A549 (cell line): ENCODE results near the gene RAI14. TPM values are rescaled to one million over a fixed set of nuclear protein-coding genes. Genes with fewer than 3 reads are reported as not detected.
A peak's percentile ranks its signal among the peaks of the same experiment; 100 is the strongest.

Source experiments
- ATAC-seq, 2 experiments: fragments of 200-7000 bp in 1 of 2; fragments of >200 bp in 1 of 2; cut with Nextera tagmentation in 1 of 2; cut with Tn5 transposase in 1 of 2; 3 replicates each; pipeline versions ENCODE4 v1.8.0 to v1.9.1; 2018 to 2020; ENCODE audit warnings: mild to moderate bottlenecking in 1 of 2, moderate library complexity in 1 of 2
- CTCF ChIA-PET: fragments of 300-600 bp; sonication (Branson Sonifier 250); formaldehyde crosslinking; extraction: SDS; loops from one replicate; lab custom pipeline; 2021; ENCODE audit warnings: antibody characterized with exemption, inconsistent platforms; lab: Yijun Ruan, JAX
- POLR2A ChIA-PET: fragments of 350-600 bp; formaldehyde crosslinking; extraction: SDS; loops from one replicate; lab custom pipeline; 2021; ENCODE audit warnings: antibody characterized with exemption, inconsistent platforms; lab: Yijun Ruan, JAX
- DNase-seq, 2 experiments: peaks; one replicate each; pipeline versions ENCODE4 v3.0.0 to v3.0.0-alpha.2; 2011 to 2016; ENCODE audit warnings: low read depth in 1 of 2, low spot score in 1 of 2
- FAIRE-seq: peaks from 2 replicates; lab custom pipeline; 2011; peaks lifted over from hg19 to GRCh38; lab: Jason Lieb, UNC
- H3K27ac ChIP-seq, 2 experiments: fragments of >200 bp; sonication (Bioruptor Twin); formaldehyde crosslinking; 3 replicates each; pipeline ENCODE4 v1.5.1; 2016 to 2017
- H3K4me1 ChIP-seq: fragments of >200 bp; sonication (Bioruptor Twin); formaldehyde crosslinking; 3 replicates; pipeline ENCODE4 v1.6.1; 2016
- H3K4me2 ChIP-seq: fragments of >200 bp; sonication (Bioruptor Twin); formaldehyde crosslinking; 3 replicates; pipeline ENCODE4 v1.6.1; 2016
- H3K4me3 ChIP-seq: fragments of >200 bp; sonication (Bioruptor Twin); formaldehyde crosslinking; 3 replicates; pipeline ENCODE4 v1.5.1; 2016
- H3K9me3 ChIP-seq: fragments of >200 bp; sonication (Bioruptor Twin); formaldehyde crosslinking; 3 replicates; pipeline ENCODE4 v1.6.1; 2016
- BHLHE40 ChIP-seq: IDR thresholded peaks from 2 replicates; pipeline ENCODE4 v1.6.1; 2012; ENCODE audit warnings: low read depth, low read length, inconsistent platforms
- CBX8 ChIP-seq: fragments of 200-600 bp; sonication (generic); IDR thresholded peaks from 2 replicates; pipeline ENCODE4 v1.6.1; 2016
- ESRRA ChIP-seq: fragments of 150-350 bp; IDR thresholded peaks from 2 replicates; pipeline ENCODE4 v1.6.1; 2014; ENCODE audit warnings: mild to moderate bottlenecking, low read length, borderline replicate concordance
- GATA3 ChIP-seq: IDR thresholded peaks from 2 replicates; pipeline ENCODE4 v1.6.1; 2012; ENCODE audit warnings: borderline replicate concordance
- HEYL ChIP-seq: fragments of 250-450 bp; sonication (Bioruptor Pico); IDR thresholded peaks from 2 replicates; pipeline ENCODE4 v1.8.0; 2021; ENCODE audit warnings: mild to moderate bottlenecking, moderate library complexity
- HOXB13 ChIP-seq: fragments of 250-450 bp; sonication (Bioruptor Pico); IDR thresholded peaks from 2 replicates; pipeline ENCODE4 v1.5.0; 2020; ENCODE audit warnings: low read depth, mild to moderate bottlenecking, moderate library complexity
- JUNB ChIP-seq: fragments of >200 bp; sonication (Bioruptor Twin); formaldehyde crosslinking; IDR thresholded peaks from 2 replicates; pipeline ENCODE4 v1.6.1; 2016
- MAFK ChIP-seq: fragments of 450-650 bp; IDR thresholded peaks from 2 replicates; pipeline ENCODE4 v1.6.1; 2014; ENCODE audit not compliant: partially characterized antibody
- NFE2L2 ChIP-seq: fragments of 150-350 bp; conservative IDR thresholded peaks from 2 replicates; pipeline ENCODE4 v1.6.1; 2014; ENCODE audit warnings: low read length
- PHF8 ChIP-seq: fragments of 200-600 bp; sonication (generic); IDR thresholded peaks from 2 replicates; pipeline ENCODE4 v1.6.1; 2016; ENCODE audit warnings: low read depth, mild to moderate bottlenecking, antibody characterized with exemption, moderate library complexity, borderline replicate concordance
- POLR2A ChIP-seq: IDR thresholded peaks from 2 replicates; pipeline ENCODE4 v1.6.1; 2012; ENCODE audit warnings: mild to moderate bottlenecking, low read length
- SREBF2 ChIP-seq: fragments of 450-650 bp; IDR thresholded peaks from 2 replicates; pipeline ENCODE4 v1.6.1; 2014; ENCODE audit warnings: mild to moderate bottlenecking, moderate library complexity
- ZFP36 ChIP-seq: fragments of 450-650 bp; IDR thresholded peaks from 2 replicates; pipeline ENCODE4 v1.6.1; 2014; ENCODE audit warnings: borderline replicate concordance; ENCODE audit not compliant: partially characterized antibody
- ZNF302 ChIP-seq: fragments of 250-450 bp; sonication (Bioruptor Pico); IDR thresholded peaks from 2 replicates; pipeline ENCODE4 v1.9.0; 2021; ENCODE audit warnings: inconsistent platforms, mild to moderate bottlenecking, moderate library complexity
- WGBS: methylation state at CpG from one replicate; pipeline ENCODE4 v1.1.6; 2017; ENCODE audit errors: missing lambda C conversion rate; 5-methylcytosine and 5-hydroxymethylcytosine counted together
- polyA plus RNA-seq, 4 experiments: library from polyadenylated mRNA; depleted of rRNA in 3 of 4; stranded (reverse); fragments of >200 nt; fragmentation: RNase III in 1 of 4; extraction: RNeasy Plus Mini Kit Qiagen cat#74134 plus additional on column Dnase treatment in 1 of 4; gene quantifications; 2 replicates in 3 of 4; 3 replicates in 1 of 4; pipeline ENCODE4 v1.2.3, GENCODE V29; 2011 to 2017
- TF ChIP-seq, protein P1 (sequence below): fragments of 450-650 bp; IDR thresholded peaks from 2 replicates; pipeline ENCODE4 v1.6.1; 2014; ENCODE audit warnings: antibody characterized with exemption
- TF ChIP-seq, protein P2 (sequence below): fragments of >200 bp; sonication (Bioruptor Twin); formaldehyde crosslinking; IDR thresholded peaks from 2 replicates; pipeline ENCODE4 v1.6.1; 2016
- TF ChIP-seq, protein P3 (sequence below): fragments of >200 bp; sonication (Bioruptor Twin); formaldehyde crosslinking; IDR thresholded peaks from 3 replicates; pipeline ENCODE4 v1.6.1; 2016
- TF ChIP-seq, protein P4 (sequence below): IDR thresholded peaks from 2 replicates; pipeline ENCODE4 v1.6.1; 2012; ENCODE audit warnings: low read depth, borderline replicate concordance

RAI14 gene
- polyA plus RNA-seq, 2 of the 4 experiments (the other 2 are of a cell fraction): 71.9 to 97.7 TPM

DNA sequence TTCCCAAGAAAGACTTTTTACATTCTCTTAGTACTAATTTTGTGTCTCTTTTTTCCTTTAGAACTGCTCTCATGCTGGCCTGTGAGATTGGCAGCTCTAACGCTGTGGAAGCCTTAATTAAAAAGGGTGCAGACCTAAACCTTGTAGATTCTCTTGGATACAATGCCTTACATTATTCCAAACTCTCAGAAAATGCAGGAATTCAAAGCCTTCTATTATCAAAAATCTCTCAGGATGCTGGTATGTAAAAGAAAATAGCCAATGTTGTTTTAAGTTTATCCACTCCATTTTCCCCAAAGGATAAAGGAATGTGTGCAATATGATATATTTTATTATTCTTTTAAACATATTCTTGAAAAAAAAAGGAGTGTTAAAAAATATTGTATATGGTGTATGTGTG is 155.6 kb downstream of the RAI14 start:
- H3K4me3 ChIP-seq: no peak overlapping the region
- TF ChIP-seq, protein P1, sequence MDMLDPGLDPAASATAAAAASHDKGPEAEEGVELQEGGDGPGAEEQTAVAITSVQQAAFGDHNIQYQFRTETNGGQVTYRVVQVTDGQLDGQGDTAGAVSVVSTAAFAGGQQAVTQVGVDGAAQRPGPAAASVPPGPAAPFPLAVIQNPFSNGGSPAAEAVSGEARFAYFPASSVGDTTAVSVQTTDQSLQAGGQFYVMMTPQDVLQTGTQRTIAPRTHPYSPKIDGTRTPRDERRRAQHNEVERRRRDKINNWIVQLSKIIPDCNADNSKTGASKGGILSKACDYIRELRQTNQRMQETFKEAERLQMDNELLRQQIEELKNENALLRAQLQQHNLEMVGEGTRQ: no peak
- CTCF ChIA-PET: no interaction called here
- no peaks in the 10 kb centered on the region for H3K9me3 ChIP-seq
- ATAC-seq: no peak
- no peak for DNase-seq
- no peak overlapping the region for H3K27ac ChIP-seq
- H3K4me2 ChIP-seq: no peak overlapping the region
- FAIRE-seq: no peak
- POLR2A ChIA-PET: no interaction called here
- no peaks in the 10 kb centered on the region for H3K4me1 ChIP-seq
- 94% methylated on average over 1 of the region's 1 CpG for WGBS

DNA sequence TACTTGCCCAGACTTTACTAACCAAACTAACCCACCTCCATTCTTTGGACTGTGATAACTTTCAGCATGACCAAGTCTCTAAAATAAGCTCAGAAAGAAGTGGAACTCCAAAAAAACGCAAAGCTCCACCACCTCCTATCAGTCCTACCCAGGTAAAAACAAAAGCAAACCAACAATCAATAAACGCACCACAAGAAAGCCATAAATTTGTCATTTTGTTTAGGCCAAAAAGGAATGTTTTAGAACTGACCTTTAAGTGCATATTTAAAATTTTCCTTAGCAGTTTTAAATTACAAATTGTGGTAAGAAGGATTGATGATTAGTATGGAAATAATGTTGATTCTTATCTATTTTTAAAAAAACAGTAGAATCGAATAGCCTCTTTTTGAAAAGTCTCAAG is 157.4 kb downstream of the RAI14 start:
- DNase-seq: no peak
- FAIRE-seq: no peak
- no peak overlapping the region for H3K4me3 ChIP-seq
- no peak for TF ChIP-seq SREBF2
- TF ChIP-seq POLR2A: no peak
- TF ChIP-seq BHLHE40: no peak
- TF ChIP-seq PHF8: no peak
- TF ChIP-seq HEYL (CRISPR knock-in tag): no peak
- no peak for TF ChIP-seq MAFK
- TF ChIP-seq ESRRA: no peak
- no peak for TF ChIP-seq HOXB13 (CRISPR knock-in tag)
- no peak for TF ChIP-seq JUNB
- TF ChIP-seq CBX8: no peak
- TF ChIP-seq ZNF302 (CRISPR knock-in tag): no peak
- TF ChIP-seq, protein P2, sequence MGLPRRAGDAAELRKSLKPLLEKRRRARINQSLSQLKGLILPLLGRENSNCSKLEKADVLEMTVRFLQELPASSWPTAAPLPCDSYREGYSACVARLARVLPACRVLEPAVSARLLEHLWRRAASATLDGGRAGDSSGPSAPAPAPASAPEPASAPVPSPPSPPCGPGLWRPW: no peak
- TF ChIP-seq GATA3: no peak
- TF ChIP-seq, protein P3, sequence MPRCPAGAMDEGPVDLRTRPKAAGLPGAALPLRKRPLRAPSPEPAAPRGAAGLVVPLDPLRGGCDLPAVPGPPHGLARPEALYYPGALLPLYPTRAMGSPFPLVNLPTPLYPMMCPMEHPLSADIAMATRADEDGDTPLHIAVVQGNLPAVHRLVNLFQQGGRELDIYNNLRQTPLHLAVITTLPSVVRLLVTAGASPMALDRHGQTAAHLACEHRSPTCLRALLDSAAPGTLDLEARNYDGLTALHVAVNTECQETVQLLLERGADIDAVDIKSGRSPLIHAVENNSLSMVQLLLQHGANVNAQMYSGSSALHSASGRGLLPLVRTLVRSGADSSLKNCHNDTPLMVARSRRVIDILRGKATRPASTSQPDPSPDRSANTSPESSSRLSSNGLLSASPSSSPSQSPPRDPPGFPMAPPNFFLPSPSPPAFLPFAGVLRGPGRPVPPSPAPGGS: no peak
- TF ChIP-seq, protein P4, sequence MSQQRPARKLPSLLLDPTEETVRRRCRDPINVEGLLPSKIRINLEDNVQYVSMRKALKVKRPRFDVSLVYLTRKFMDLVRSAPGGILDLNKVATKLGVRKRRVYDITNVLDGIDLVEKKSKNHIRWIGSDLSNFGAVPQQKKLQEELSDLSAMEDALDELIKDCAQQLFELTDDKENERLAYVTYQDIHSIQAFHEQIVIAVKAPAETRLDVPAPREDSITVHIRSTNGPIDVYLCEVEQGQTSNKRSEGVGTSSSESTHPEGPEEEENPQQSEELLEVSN: no peak
- CTCF ChIA-PET: interaction anchor here (1.0 kb wide), 1 partner anchor 109 kb away, joined by 3 read pairs; no protein-coding TSS in a partner anchor
- ATAC-seq: no peak
- WGBS: 93% methylated on average over 3 of the region's 3 CpGs
- no peaks in the 10 kb centered on the region for H3K4me1 ChIP-seq
- H3K9me3 ChIP-seq: no peaks in the 10 kb centered on the region
- POLR2A ChIA-PET: interaction anchor here (0.5 kb wide), 1 partner anchor 136 kb away, joined by 4 read pairs; no protein-coding TSS in a partner anchor
- H3K4me2 ChIP-seq: no peak overlapping the region
- no peak overlapping the region for H3K27ac ChIP-seq

DNA sequence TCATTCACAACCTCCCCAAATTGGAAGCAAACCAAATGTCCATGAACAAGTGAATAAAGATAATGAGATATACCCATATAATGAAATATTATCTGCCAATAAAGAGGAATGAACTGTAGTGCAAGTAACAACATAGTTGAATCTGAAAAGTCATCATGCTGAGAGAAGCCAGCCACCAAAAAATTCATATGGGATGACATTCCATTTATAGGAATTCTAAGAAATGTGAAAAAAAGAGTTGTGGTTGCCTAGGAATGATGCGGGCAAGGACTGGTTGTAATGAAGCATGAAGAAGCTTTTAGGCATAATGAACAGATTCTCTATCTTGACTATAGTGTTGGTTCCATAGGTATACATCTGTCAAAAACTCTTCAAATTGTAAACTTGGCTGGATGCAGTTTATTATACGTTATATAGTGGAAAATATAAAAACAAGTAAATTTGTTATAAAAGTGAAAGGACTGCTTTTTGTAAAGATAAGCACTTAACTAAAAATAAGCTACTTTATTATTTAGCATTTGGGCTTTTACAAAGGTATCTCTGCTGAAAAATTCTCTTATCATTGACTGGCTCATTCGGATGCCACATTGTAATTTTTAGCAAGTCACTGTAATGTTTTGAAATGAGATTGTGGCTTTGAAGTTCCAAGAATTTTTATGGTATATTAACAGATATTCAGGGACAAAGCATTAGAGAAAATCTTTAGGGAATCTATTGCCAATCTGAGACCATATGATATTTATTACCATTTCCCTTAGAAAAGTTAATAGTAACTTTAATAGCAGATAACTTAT is 161.6 kb downstream of the RAI14 start:
- CTCF ChIA-PET: interaction anchor here (0.6 to 2.7 kb wide), 5 partner anchors 8 to 374 kb away, joined by 3 to 8 read pairs (median 3); no protein-coding TSS in a partner anchor
- 87% methylated on average over 3 of the region's 3 CpGs for WGBS
- FAIRE-seq (no peak), ATAC-seq (no peak), DNase-seq (no peak)
- Histone ChIP-seq H3K4me3 (no peak overlapping the region), H3K27ac (no peak overlapping the region), H3K4me1 (no peaks in the 10 kb centered on the region), H3K4me2 (no peak overlapping the region), H3K9me3 (no peaks in the 10 kb centered on the region)
- TF ChIP-seq ZFP36 (no peak), NFE2L2 (peak; percentile 53; the same call in 1 of the 2 replicates)
- POLR2A ChIA-PET: no interaction called here
